Measurements from ENCODE around the gene SLC25A23. TPM values are rescaled to one million over a fixed set of nuclear protein-coding genes. Genes with fewer than 3 reads are reported as not detected.
A peak's percentile ranks its signal among the peaks of the same experiment; 100 is the strongest.
"Not testable (repeated sequence)": the region's sequence is repeated elsewhere in the genome, so short reads cannot be mapped to it uniquely, and the experiment has no call there.

SLC25A23 gene
- total RNA-seq, result 110 TPM
- long read RNA-seq, transcript SLC25A23-202 (10 exons, 3,425 nt), result major isoform, 6 of 161 reads
- long read RNA-seq, partial matches to known transcripts, result 47 of 161 reads
- long read RNA-seq, other reads (novel, unspliced or antisense), result 106 of 161 reads

DNA sequence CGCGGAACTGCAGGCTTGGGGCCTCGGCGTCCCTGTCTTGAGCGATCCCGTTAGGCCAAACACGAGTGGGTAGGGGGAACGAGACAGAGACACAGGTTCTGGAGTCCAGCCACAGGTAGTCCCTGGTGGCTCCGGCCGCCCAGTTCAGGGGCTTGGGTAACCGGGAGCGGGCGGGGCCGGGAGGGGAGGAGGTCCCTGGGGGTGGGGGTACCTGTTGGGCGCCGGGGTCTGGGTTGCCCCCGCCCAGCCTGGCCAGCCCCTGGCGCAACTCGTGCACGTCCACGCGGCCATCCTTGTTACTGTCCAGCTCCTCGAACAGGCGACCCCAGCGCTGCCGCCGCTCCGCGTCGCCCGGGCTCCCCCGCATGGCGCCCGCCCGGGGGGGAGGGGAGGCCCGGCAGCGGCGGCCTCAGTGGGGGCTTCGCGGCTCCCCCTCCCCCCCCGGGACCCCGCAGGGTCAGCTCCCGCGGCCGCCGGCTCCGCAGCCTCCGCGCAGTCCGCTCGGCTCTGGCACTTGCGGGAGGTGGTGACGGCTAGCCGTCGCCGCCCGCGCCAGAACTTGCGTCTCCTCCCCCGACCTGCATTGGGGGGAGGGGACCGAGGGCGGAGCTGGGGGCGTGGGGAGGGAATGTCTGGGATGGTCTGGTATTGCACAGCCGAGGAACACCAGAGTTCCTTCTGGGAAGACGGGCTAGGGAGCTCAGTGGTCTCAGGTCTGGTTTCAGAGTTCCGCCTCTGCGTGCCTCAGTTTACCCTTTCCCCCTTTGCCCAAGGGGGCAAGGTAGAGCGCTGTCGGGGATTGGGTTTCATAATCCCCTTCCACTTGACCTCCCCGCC is at the start of gene SLC25A23:
TSS of gene SLC25A23 (minus strand) at position 531 of the 837 bp plus-strand sequence. CDS start at position 367, 164 bp downstream.
- intact Hi-C loops (cut with micrococcal nuclease), result no loop called here
- DNase-seq, result peak; percentile 82
- peak; percentile 83 for ATAC-seq

DNA sequence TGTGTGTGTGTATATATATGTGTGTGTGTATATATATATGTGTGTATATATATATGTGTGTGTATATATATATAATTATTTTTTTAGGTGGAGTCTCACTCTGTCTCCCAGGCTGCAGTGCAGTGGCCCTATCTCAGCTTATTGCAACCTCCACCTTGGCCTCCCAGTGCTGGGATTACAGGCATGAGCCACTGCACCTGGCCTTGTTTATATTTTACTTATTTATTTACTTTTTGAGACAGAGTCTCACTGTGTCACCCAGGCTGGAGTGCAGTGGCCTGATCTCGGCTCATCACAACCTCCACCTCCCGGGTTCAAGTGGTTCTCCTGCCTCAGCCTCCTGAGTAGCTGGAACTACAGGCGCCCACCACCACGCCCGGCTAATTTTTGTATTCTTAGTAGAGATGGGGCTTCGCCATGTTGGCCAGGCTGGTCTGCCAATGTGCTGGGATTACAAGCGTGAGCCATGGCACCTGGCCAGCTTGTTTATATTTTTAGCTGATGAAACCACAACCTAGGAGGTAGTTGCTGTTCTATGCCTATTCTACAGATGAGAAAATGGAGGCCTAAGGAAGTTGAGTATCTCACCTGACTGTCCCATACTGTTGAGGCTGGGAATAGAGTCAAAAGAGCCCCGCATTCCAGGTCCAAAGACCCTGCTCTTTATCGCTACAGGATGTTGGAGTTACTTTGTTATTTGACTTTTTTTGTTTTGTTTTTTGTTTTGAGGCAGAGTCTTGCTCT is 48.6 kb upstream of the SLC25A23 start:
- DNase-seq; intact Hi-C loops (cut with micrococcal nuclease); ATAC-seq: not testable (repeated sequence)

- intact Hi-C loops (cut with micrococcal nuclease), result no loop called here
- peak; percentile 49 for DNase-seq
- ATAC-seq, result peak; percentile 67
Observed at GRCh38 chr19:6503407-6504201, 44.0 kb upstream of the SLC25A23 start.

- peak; percentile 63 for DNase-seq
- ATAC-seq, result peak; percentile 79
- intact Hi-C loops (cut with micrococcal nuclease), result no loop called here
Observed at GRCh38 chr19:6501740-6502648, 42.4 kb upstream of the SLC25A23 start, which contains the start of gene TUBB4A. TUBB4A (minus strand) TSS chr19:6502309; CDS start chr19:6502212, 97 bp downstream.

DNA sequence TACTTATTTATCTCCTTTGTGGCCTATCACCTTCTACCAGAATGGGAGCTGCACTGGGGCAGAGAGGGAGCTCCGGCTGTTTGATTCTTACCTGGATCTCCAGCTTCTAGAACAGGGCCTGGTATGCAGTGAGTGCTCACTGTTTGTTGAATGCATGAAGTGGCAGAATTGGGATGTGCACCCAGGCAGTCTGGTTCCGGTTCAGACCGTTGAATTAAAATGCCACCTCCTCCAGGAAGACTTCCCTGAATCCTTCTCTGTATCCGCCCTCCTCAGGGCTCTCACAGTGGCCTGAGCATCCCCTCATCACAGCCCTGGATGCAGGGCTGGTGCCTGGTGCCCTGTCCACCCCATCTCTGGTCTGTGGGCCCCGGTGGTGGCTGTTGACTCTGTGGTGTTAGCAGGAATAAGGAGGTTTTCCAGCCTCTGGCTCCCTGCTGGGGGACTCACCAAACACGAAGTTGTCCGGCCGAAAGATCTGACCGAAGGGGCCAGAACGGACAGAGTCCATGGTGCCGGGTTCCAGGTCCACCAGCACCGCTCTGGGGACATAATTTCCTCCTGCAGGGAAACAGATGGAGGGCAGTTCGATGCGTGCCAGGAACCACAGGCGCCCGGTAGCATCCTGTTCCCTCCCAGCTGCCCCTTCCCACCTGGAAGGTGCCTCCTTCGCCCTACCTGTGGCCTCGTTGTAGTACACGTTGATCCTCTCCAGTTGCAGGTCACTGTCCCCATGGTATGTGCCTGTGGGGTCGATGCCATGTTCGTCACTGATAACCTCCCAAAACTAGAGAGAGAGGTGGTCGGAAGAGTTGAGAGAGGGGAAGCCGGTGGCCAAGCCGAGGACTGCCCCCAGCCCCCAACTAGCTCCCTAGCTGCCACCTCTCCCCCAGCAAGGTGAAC is 41.5 kb upstream of the SLC25A23 start:
- DNase-seq (no peak), ATAC-seq (no peak)
- intact Hi-C loops (cut with micrococcal nuclease), result no loop called here

GRCh38 chr19:6499052-6499790 is 39.6 kb upstream of the SLC25A23 start:
- DNase-seq (no peak), ATAC-seq (no peak)
- intact Hi-C loops (cut with micrococcal nuclease), result no loop called here

DNA sequence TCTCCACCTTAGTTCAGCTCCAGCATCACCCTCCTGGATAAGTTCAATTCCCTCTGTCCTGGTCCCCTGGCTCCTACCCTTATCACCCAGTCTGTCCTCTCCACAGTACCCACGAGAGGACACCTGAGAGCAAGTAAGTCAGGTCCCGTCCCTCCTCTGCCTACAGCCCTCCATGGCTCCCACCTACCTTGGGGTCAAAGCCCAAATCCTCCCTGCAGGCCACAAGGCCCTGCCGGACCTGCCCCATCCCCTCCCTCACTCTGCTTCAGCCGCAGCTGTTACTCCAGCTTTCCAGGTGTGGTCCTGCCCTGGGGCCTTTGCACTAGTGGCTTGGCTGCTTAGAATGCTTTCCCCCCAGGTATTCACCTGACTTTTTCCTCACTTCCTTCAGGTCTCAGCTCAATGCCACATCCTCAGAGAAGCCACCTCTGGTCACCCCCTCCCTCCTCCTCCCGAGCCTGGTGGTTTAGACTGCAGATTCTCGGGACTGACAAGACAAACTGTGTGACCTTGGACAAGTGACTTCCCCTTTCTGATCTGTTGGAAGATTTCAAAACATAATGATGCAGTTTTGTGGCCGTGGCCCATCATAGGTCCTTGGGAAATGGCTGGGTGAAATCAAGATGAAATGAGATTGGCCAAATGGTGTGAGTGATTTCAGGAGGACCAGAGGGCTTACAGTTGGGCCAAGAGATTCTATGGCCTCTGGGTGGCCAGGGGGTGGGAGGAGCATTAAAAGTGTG is 38.9 kb upstream of the SLC25A23 start:
- ATAC-seq (no peak), DNase-seq (no peak)
- intact Hi-C loops (cut with micrococcal nuclease), result no loop called here

DNA sequence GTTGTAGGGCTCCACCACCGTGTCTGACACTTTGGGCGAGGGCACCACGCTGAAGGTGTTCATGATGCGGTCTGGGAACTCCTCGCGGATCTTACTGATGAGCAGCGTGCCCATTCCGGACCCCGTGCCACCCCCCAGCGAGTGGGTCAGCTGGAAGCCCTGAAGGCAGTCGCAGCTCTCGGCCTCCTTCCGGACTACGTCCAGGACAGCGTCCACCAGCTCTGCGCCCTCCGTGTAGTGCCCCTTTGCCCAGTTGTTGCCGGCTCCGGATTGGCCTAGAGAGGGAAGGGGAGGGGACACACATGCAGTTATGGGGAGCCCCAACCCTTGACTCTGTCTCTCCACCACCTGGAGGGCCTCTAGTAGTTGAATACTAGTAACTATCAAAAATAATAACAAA is 36.4 kb upstream of the SLC25A23 start:
- DNase-seq (no peak), ATAC-seq (no peak)
- intact Hi-C loops (cut with micrococcal nuclease), result no loop called here

DNA sequence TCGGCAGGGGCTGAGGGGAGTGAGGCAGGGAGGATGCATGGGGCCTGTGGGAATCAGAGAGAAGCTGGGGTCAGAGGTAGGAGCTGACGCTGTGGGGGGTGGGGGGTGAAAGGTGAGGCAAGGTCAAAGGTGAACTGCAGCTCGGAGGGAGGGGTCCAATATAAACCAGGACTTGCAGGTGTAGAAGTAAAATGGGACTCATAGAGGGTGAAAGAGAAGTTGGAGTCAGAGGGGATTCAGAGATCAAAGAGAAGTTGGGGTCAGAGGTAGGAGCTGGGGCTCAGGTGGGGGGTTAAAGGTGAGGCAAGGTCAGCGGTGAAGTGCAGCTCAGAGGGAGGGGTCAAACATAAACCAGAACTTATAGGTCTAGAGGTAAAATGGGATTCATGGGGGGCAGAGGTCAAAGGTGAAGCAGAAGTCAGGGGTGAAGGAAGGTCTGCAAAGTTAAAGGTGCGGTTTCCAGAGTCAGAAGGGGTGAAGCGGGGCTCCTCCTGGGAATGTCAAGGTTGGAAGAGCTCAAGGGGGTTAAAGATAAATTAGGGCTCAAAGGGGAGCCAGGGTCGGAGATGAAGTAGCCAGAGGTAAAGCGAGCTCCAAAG is 34.9 kb upstream of the SLC25A23 start:
- intact Hi-C loops (cut with micrococcal nuclease), result no loop called here
- no peak for ATAC-seq
- DNase-seq, result no peak

GRCh38 chr19:6491802-6492592 is 32.4 kb upstream of the SLC25A23 start:
- intact Hi-C loops (cut with micrococcal nuclease), result no loop called here
- ATAC-seq (no peak), DNase-seq (no peak)

DNA sequence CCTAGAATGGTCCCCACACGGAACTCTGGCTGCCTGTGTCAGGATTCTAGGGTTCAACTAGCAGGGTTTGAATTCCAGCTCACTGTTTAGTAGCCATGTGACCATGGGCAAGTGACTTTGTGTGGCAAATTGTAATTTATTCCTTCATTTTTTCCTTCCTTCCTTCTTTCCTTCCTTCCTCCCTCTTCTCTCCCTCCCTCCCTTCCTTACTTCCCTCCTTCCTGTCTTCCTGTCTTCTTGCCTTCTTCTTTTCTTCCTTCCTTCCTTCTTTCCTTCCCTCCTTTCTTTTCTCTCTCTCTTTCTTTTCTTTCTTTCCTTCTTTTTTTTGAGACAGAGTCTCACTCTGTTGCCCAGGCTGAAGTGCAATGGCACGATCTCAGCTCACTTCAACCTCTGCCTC is 30.5 kb upstream of the SLC25A23 start:
- DNase-seq, result no peak
- intact Hi-C loops (cut with micrococcal nuclease), result no loop called here
- ATAC-seq, result no peak

GRCh38 chr19:6489278-6490061 is 29.9 kb upstream of the SLC25A23 start:
- intact Hi-C loops (cut with micrococcal nuclease), result no loop called here
- ATAC-seq, result no peak
- DNase-seq, result no peak

- intact Hi-C loops (cut with micrococcal nuclease), result no loop called here
- ATAC-seq (no peak), DNase-seq (no peak)
Observed at GRCh38 chr19:6484831-6485230, 25.2 kb upstream of the SLC25A23 start.

- intact Hi-C loops (cut with micrococcal nuclease), result no loop called here
- no peak for ATAC-seq
- DNase-seq, result no peak
Observed at GRCh38 chr19:6484230-6484629, 24.6 kb upstream of the SLC25A23 start.
